K562 (cell line): ENCODE measurements around the gene TAL1. TPM values are rescaled to one million over a fixed set of nuclear protein-coding genes. Genes with fewer than 3 reads are reported as not detected.

Experiments used
- CC2D1A ChIP-seq: fragments of 450-650 bp; IDR thresholded peaks from 2 replicates; pipeline ENCODE4 v1.6.1; 2017; ENCODE audit warnings: mild to moderate bottlenecking
- CTBP1 ChIP-seq: fragments of 450-650 bp; IDR thresholded peaks from 2 replicates; pipeline ENCODE4 v1.6.1; 2016; ENCODE audit warnings: borderline replicate concordance
- FOSL1 ChIP-seq: fragments of 200-800 bp; sonication (Bioruptor generic); conservative IDR thresholded peaks from 2 replicates; pipeline ENCODE4 v1.6.1; 2016; ENCODE audit warnings: missing genetic modification characterization, missing compliant biosample characterization
- HDAC8 ChIP-seq: fragments of 450-650 bp; IDR thresholded peaks from 2 replicates; pipeline ENCODE4 v1.6.1; 2016; ENCODE audit warnings: mild to moderate bottlenecking, missing genetic modification characterization, moderate library complexity, missing compliant biosample characterization
- MCM5 ChIP-seq: fragments of 450-650 bp; IDR thresholded peaks from 2 replicates; pipeline ENCODE4 v1.6.1; 2016; ENCODE audit warnings: low read depth
- SIN3A ChIP-seq, 2 experiments: fragments of 150-350 bp in 1 of 2; IDR thresholded peaks; 2 replicates each; pipeline ENCODE4 v1.6.1; 2011 to 2016; ENCODE audit warnings: borderline replicate concordance in 2 of 2, low read depth in 2 of 2, low read length in 2 of 2, mild to moderate bottlenecking in 2 of 2, moderate library complexity in 2 of 2; ENCODE audit not compliant: control insufficient read depth in 1 of 2
- SUPT5H ChIP-seq: fragments of 450-650 bp; IDR thresholded peaks from 2 replicates; pipeline ENCODE4 v1.6.1; 2016
- polyA plus RNA-seq, 8 experiments: library from polyadenylated mRNA; depleted of rRNA in 4 of 8; stranded (reverse) in 5 of 8; unstranded in 3 of 8; fragments of >200 nt; fragmentation: Nextera tagmentation in 2 of 8; fragmentation: Illumina TruSeq in 1 of 8; extraction: Ambion mirVana in 2 of 8; extraction: Trizol in 1 of 8; gene quantifications; 2 replicates each; pipeline versions ENCODE4 v1.2.1 to v1.2.3, GENCODE V29; 2011 to 2014; ENCODE audit warnings: inconsistent platforms in 1 of 8, missing spikeins in 1 of 8
- total RNA-seq, 7 experiments: library from RNA; depleted of rRNA in 6 of 7; stranded (reverse); fragments of >200 nt in 6 of 7; fragmentation: Illumina TruSeq in 2 of 7; extraction: Trizol in 2 of 7; gene quantifications; 2 replicates each; pipeline versions ENCODE4 v1.2.1 to v1.2.3, GENCODE V29; 2011 to 2021; ENCODE audit warnings: low replicate concordance in 1 of 7
- TF ChIP-seq, protein P1 (sequence below), 2 experiments: fragments of 450-650 bp; formaldehyde crosslinking in 1 of 2; IDR thresholded peaks; 2 replicates each; pipeline versions ENCODE4 v1.4.0 to v1.6.1; 2014 to 2020; ENCODE audit warnings: mild to moderate bottlenecking in 2 of 2, borderline replicate concordance in 1 of 2, low read depth in 1 of 2
- TF ChIP-seq, protein P2 (sequence below): fragments of 450-650 bp; formaldehyde crosslinking; conservative IDR thresholded peaks from 2 replicates; pipeline ENCODE4 v1.4.0; 2022; ENCODE audit warnings: mild to moderate bottlenecking, missing genetic modification characterization
- TF ChIP-seq, protein P3 (sequence below), 2 experiments: IDR thresholded peaks in 1 of 2; conservative IDR thresholded peaks in 1 of 2; 2 replicates each; pipeline ENCODE4 v1.6.1; 2016; ENCODE audit warnings: low read depth in 2 of 2, mild to moderate bottlenecking in 1 of 2, missing compliant biosample characterization in 1 of 2, missing genetic modification characterization in 1 of 2, moderate library complexity in 1 of 2
- TF ChIP-seq, protein P4 (sequence below): fragments of 450-650 bp; IDR thresholded peaks from 2 replicates; pipeline ENCODE4 v1.6.1; 2016
- TF ChIP-seq, protein P5 (sequence below), 2 experiments: IDR thresholded peaks; 2 replicates each; pipeline ENCODE4 v1.6.1; 2011; ENCODE audit warnings: borderline replicate concordance in 1 of 2, control low read depth in 1 of 2, low read depth in 1 of 2, low read length in 1 of 2, mild to moderate bottlenecking in 1 of 2, mixed read lengths in 1 of 2, moderate library complexity in 1 of 2; ENCODE audit not compliant: insufficient read depth in 1 of 2, insufficient read length in 1 of 2, poor library complexity in 1 of 2, severe bottlenecking in 1 of 2; ENCODE audit errors: extremely low read depth in 1 of 2

TAL1 gene
- total and polyA plus RNA-seq, 9 of the 15 experiments (the other 6 are each of a cell fraction or from before 2014, with no cell fraction given): 18.5 to 106 (median 59.7) TPM

DNA sequence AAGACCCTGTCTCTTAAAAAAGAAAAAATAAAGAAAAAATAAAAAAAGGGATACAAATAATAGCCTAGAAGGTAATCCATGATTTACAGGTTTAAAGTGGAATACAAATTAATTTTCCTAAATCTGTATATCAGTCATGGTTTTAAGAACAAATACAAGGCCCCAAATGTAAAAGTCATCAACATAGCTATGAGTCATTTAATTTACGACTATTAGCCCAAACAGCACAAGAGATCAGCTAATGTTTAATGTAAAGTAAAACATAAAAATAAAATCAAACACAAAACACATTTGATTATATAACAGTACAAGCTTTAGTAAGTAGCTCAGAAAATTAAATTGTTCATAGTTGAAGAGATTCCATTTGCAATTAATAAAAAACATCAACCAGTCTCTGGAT is 20.3 kb upstream of the TAL1 start (continued):
- TF ChIP-seq, protein P1, sequence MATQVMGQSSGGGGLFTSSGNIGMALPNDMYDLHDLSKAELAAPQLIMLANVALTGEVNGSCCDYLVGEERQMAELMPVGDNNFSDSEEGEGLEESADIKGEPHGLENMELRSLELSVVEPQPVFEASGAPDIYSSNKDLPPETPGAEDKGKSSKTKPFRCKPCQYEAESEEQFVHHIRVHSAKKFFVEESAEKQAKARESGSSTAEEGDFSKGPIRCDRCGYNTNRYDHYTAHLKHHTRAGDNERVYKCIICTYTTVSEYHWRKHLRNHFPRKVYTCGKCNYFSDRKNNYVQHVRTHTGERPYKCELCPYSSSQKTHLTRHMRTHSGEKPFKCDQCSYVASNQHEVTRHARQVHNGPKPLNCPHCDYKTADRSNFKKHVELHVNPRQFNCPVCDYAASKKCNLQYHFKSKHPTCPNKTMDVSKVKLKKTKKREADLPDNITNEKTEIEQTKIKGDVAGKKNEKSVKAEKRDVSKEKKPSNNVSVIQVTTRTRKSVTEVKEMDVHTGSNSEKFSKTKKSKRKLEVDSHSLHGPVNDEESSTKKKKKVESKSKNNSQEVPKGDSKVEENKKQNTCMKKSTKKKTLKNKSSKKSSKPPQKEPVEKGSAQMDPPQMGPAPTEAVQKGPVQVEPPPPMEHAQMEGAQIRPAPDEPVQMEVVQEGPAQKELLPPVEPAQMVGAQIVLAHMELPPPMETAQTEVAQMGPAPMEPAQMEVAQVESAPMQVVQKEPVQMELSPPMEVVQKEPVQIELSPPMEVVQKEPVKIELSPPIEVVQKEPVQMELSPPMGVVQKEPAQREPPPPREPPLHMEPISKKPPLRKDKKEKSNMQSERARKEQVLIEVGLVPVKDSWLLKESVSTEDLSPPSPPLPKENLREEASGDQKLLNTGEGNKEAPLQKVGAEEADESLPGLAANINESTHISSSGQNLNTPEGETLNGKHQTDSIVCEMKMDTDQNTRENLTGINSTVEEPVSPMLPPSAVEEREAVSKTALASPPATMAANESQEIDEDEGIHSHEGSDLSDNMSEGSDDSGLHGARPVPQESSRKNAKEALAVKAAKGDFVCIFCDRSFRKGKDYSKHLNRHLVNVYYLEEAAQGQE (IDR thresholded peaks at IDR 0.05; ENCODE audit: borderline replicate concordance): no peak
- TF ChIP-seq, protein P1 (CRISPR knock-in tag; IDR thresholded peaks at IDR 0.05; ENCODE audit: low read depth): no peak
- TF ChIP-seq HDAC8 (tag) (no peak), MCM5 (no peak), CTBP1 (no peak), FOSL1 (tag) (peak; percentile 62), SUPT5H (no peak), CC2D1A (no peak), SIN3A (IDR thresholded peaks at IDR 0.05; ENCODE audit: borderline replicate concordance in 2 of 2, control insufficient read depth in 1 of 2, low read depth in 2 of 2, low read length in 2 of 2) (no peak)
- TF ChIP-seq, protein P2, sequence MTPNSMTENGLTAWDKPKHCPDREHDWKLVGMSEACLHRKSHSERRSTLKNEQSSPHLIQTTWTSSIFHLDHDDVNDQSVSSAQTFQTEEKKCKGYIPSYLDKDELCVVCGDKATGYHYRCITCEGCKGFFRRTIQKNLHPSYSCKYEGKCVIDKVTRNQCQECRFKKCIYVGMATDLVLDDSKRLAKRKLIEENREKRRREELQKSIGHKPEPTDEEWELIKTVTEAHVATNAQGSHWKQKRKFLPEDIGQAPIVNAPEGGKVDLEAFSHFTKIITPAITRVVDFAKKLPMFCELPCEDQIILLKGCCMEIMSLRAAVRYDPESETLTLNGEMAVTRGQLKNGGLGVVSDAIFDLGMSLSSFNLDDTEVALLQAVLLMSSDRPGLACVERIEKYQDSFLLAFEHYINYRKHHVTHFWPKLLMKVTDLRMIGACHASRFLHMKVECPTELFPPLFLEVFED (CRISPR knock-in tag): no peak
- TF ChIP-seq, protein P3, sequence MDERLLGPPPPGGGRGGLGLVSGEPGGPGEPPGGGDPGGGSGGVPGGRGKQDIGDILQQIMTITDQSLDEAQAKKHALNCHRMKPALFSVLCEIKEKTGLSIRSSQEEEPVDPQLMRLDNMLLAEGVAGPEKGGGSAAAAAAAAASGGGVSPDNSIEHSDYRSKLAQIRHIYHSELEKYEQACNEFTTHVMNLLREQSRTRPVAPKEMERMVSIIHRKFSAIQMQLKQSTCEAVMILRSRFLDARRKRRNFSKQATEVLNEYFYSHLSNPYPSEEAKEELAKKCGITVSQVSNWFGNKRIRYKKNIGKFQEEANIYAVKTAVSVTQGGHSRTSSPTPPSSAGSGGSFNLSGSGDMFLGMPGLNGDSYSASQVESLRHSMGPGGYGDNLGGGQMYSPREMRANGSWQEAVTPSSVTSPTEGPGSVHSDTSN (CRISPR knock-in tag; IDR thresholded peaks at IDR 0.05; ENCODE audit: low read depth): no peak
- TF ChIP-seq, protein P3 (tag; conservative IDR thresholded peaks at IDR 0.05; ENCODE audit: low read depth): peak; percentile 70
- TF ChIP-seq, protein P4, sequence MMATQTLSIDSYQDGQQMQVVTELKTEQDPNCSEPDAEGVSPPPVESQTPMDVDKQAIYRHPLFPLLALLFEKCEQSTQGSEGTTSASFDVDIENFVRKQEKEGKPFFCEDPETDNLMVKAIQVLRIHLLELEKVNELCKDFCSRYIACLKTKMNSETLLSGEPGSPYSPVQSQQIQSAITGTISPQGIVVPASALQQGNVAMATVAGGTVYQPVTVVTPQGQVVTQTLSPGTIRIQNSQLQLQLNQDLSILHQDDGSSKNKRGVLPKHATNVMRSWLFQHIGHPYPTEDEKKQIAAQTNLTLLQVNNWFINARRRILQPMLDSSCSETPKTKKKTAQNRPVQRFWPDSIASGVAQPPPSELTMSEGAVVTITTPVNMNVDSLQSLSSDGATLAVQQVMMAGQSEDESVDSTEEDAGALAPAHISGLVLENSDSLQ: peak; percentile 61
- TF ChIP-seq, protein P5, sequence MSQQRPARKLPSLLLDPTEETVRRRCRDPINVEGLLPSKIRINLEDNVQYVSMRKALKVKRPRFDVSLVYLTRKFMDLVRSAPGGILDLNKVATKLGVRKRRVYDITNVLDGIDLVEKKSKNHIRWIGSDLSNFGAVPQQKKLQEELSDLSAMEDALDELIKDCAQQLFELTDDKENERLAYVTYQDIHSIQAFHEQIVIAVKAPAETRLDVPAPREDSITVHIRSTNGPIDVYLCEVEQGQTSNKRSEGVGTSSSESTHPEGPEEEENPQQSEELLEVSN (IDR thresholded peaks at IDR 0.05; ENCODE audit: borderline replicate concordance in 1 of 2, extremely low read depth in 1 of 2, insufficient read depth in 1 of 2, insufficient read length in 1 of 2, low read depth in 1 of 2, low read length in 1 of 2, poor library complexity in 1 of 2, severe bottlenecking in 1 of 2): no peak
